Regular cardiac myocyte (primary cell): ENCODE measurements around the gene ATF4. TPM values are rescaled to one million over a fixed set of nuclear protein-coding genes. Genes with fewer than 3 reads are reported as not detected.

Source experiments
- total RNA-seq: library from RNA; depleted of rRNA; stranded (reverse); fragments of >200 nt; gene quantifications from 2 replicates; pipeline ENCODE4 v1.2.3, GENCODE V29; 2014

ATF4 gene
- total RNA-seq: 150 and 205 TPM in 2 replicates

GRCh38 chr22:39520226-39521105 is at the start of gene ATF4:
TSS of gene ATF4 (plus strand) at chr22:39520562. CDS start at chr22:39521446, 884 bp downstream.

GRCh38 chr22:39502109-39502788 is 18.1 kb upstream of the ATF4 start, which contains the start of gene MIEF1:
TSS of gene MIEF1 (plus strand) at chr22:39502290. CDS start at chr22:39511295, 9,005 bp downstream.

GRCh38 chr22:39532215-39533073 is 12.1 kb downstream of the ATF4 start, which contains the start of gene RPS19BP1:
TSS of gene RPS19BP1 (minus strand) at chr22:39532748. CDS start at chr22:39532738, 10 bp downstream.

GRCh38 chr22:39570665-39571064 is 50.3 kb downstream of the ATF4 start, which contains the start of gene CACNA1I:
TSS of gene CACNA1I (plus strand) at chr22:39570753. CDS start at chr22:39570753, 0 bp downstream.

Other genes with a start within 250 kb of the ATF4 start
- 2,719 and 2,744 TPM in 2 replicates for gene RPL3, start 200.9 kb upstream of the ATF4 start, total RNA-seq
- 3.8 and 14.9 TPM in 2 replicates for gene SYNGR1, start 170.6 kb upstream of the ATF4 start, total RNA-seq
- gene TAB1, start 120.8 kb upstream of the ATF4 start, total RNA-seq: 10.7 and 13.2 TPM in 2 replicates
- 1.3 and 3.1 TPM in 2 replicates for gene MGAT3, start 63.5 kb upstream of the ATF4 start, total RNA-seq
- gene MIEF1, start 18.3 kb upstream of the ATF4 start, total RNA-seq: 17.8 and 30.7 TPM in 2 replicates
- gene RPS19BP1, start 12.2 kb downstream of the ATF4 start, total RNA-seq: 38.3 and 54.3 TPM in 2 replicates
- gene CACNA1I, start 50.2 kb downstream of the ATF4 start, total RNA-seq: under 0.01 TPM in 1 of 2 replicates, not detected in the other